KOPT-K1 (cell line): ENCODE data around the gene RAB35.

ENCODE experiments used
- H3K27ac ChIP-seq: fragments of 200-600 bp; sonication (generic); 2 replicates; pipeline ENCODE4 v1.5.1; 2016; ENCODE audit warnings: antibody characterized with exemption, mild to moderate bottlenecking, low read depth, low read length; ENCODE audit not compliant: poor library complexity, severe bottlenecking
- H3K36me3 ChIP-seq: fragments of 200-600 bp; sonication (generic); 2 replicates; pipeline ENCODE4 v1.5.1; 2017; ENCODE audit warnings: antibody characterized with exemption, mild to moderate bottlenecking, low read length, moderate library complexity; ENCODE audit not compliant: insufficient read depth
- H3K9me3 ChIP-seq: fragments of 200-600 bp; sonication (generic); 2 replicates; pipeline ENCODE4 v1.5.1; 2017; ENCODE audit warnings: antibody characterized with exemption, low read length, mild to moderate bottlenecking; ENCODE audit not compliant: insufficient read depth, poor library complexity, severe bottlenecking

The RAB35 gene

GRCh38 chr12:120101617-120102016, 14.9 kb downstream of the RAB35 start:
- Histone ChIP-seq H3K9me3 (no peaks in the 10 kb centered on the region), H3K36me3 (peaks cover 97% of the 10 kb centered on the region), H3K27ac (no peak overlapping the region)

DNA sequence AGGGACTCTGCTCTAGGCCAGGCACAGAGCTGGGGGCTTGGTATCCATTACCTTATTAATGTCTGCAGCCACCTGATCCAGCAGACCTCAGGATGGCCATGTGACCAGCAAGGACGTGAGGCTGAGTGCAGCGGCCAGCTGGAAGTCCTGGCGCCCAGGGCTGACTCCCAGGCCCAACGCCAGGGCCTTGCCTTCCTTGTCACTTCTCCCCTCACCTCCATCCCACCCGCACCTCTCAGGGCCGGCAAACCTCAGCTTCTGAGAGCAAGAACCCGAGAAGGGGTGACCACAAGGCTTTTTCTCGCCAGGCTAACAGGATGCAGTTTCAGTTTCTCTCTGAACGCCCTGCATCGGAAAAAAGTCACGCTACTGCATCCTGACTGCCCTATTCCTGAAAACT, 15.4 kb downstream of the RAB35 start:
- H3K27ac ChIP-seq: no peak overlapping the region
- H3K9me3 ChIP-seq: no peaks in the 10 kb centered on the region
- H3K36me3 ChIP-seq: peaks cover 97% of the 10 kb centered on the region

DNA sequence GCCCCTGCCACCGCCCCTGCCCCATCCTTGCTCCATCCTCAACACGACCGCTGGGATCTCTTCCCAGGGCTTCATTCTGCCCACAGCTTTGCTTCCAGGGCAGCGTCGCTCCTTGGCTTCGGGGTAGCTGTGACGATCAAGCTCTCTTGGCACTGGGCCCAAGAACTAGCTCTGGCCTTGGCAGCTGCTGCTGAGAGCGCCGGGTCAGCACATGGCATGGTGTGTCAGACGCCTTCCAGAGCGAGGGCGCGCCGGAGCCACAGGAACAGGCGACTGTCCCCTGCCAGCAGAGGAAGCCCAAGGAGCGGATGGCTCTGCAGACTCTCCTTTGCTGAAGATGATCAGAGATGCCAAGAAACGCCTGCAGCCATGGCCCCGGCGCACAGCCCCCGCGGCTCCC, 15.9 kb downstream of the RAB35 start:
- H3K36me3 ChIP-seq: peaks cover 97% of the 10 kb centered on the region
- H3K9me3 ChIP-seq: no peaks in the 10 kb centered on the region
- no peak overlapping the region for H3K27ac ChIP-seq

DNA sequence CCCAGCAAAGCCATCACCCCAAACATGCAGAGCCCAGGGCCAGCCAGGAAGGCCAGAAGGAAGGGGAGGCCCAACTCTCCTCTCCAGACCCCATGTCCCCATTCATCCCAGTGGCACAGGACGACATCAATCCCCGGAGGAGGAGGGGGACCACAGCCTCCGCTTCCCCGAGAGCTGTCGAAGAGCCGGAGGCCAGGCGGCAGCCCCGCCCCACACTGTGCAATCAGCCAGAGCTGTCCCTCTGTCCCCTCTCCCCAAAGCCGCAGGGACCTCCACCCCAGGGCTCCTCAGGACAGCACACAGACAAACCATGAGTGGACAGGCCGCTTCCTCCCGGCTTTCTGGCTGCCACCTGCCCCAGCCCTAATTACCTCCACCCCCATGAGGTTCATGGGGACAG, 16.8 kb downstream of the RAB35 start:
- Histone ChIP-seq H3K9me3 (no peaks in the 10 kb centered on the region), H3K36me3 (peaks cover 98% of the 10 kb centered on the region), H3K27ac (no peak overlapping the region)

DNA sequence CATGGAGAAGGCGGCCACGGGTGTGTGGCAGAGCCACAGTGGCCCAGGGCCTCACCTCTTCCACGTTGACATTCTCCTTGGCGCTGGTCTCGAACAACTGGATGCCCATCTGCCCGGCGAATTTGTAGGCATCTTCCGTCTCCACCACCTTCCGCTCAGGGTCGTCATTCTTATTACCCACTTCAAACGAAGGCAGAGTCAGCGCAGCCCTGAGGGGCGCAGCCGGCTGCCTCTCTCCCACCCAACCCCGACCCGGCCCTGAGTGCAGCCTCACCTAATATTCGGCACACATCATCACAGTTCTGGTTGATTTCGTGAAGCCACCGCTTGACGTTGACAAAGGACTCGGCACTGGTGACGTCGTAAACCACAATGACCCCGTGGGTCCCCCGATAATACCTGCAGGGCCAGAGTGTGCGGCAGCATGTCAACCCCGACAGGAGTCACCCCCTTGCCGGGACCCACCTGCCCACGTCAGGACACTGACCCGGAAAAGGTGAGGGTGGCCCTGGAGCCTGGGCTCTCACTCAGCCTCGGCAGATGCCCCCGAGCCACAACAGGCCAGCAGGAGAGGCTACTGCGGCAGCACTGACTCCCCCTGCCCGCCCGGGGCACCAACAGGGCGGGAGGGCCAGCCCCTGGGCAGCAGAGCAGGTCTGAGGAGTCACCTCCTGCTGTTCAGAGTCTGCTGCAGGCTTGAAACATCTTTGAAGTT, 17.6 kb downstream of the RAB35 start:
- peaks cover 98% of the 10 kb centered on the region for H3K36me3 ChIP-seq
- no peaks in the 10 kb centered on the region for H3K9me3 ChIP-seq
- H3K27ac ChIP-seq: no peak overlapping the region

GRCh38 chr12:120096671-120097202, 19.8 kb downstream of the RAB35 start:
- H3K27ac ChIP-seq: no peak overlapping the region
- H3K9me3 ChIP-seq: no peaks in the 10 kb centered on the region
- H3K36me3 ChIP-seq: peaks cover 98% of the 10 kb centered on the region

DNA sequence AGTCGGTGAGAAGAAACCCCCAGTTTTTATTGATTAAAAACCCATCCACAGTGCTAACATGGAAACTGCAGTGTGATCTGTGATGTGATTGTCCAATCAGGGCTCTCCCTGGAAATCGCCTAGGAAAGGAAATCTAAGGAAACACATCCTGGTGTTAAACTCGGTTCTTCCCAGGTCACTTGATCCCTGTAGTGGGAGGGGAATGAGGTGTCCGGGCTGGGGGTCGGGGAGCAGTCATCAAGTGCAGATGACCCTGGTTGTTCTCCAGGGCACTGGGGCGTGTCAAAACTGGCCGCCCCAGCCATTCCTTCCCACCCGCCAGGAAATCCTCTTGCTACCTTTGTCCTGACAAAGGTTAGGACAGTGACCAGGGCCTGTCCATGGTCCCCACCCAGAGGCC, 20.8 kb downstream of the RAB35 start:
- no peaks in the 10 kb centered on the region for H3K9me3 ChIP-seq
- H3K36me3 ChIP-seq: peaks cover 99% of the 10 kb centered on the region

GRCh38 chr12:120095331-120095730, 21.2 kb downstream of the RAB35 start:
- peaks cover 96% of the 10 kb centered on the region for H3K36me3 ChIP-seq
- no peaks in the 10 kb centered on the region for H3K9me3 ChIP-seq
- no peak overlapping the region for H3K27ac ChIP-seq

More for the DNA sequence above, 20.8 kb downstream of the RAB35 start:
- H3K27ac ChIP-seq: no peak overlapping the region

DNA sequence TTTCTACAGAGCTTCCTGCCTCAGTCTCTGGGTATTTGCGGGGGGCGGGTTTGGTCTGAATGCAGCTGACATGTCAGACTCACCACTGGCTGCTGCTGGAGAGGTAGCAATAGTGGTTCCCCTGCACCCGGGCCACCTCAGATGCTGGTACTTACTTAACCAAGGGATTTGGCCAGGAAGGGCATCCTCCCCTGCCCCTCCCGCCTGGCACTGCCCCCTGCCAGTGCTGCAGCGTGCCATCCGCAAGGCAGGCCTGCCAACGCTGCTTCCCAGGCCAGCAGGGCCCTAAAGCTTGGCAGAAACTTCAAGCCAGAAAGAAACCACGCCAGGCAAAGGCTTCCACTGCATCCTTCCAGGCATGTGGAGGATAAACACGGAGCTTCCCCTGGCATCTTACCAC, 22.1 kb downstream of the RAB35 start:
- Histone ChIP-seq H3K9me3 (no peaks in the 10 kb centered on the region), H3K36me3 (peaks cover 91% of the 10 kb centered on the region), H3K27ac (no peak overlapping the region)

DNA sequence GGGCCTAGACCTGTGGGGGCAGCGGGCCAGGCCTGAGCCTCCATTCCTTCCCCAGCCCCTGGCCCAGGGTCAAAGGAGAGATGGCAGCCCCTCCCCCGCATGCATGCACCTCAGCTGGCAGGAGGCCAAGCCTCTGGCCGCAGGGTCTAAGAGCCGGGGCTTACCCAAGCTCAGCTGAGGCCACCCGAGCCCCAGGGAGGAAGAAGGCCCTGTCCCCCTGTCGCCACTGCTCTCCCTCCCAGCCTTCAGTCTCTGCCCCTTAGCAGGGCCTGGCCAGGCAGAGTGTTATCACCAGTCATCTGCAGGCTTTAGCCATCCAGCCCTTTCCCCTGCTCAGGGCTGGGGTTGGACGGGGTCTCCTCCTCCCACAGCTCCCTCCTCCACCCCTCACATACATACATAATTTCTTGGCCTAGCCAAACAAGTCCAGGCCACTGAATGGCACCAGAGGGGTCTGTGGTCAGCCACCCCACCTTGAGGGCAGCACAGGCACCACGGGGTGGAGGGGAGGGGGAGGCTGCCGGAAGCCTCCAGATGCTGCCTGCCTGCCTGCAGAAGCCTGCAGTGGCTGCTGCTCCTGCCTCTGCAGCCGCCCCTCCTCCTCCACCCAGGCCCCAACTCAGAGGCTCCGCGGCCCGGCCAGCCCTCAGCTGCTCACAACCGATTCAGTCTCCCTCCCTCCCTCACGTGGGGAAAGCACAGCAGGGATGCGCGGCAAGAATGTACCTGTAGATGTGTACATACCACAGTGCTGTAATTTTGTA, 22.8 kb downstream of the RAB35 start:
- H3K27ac ChIP-seq: no peak overlapping the region
- H3K36me3 ChIP-seq: peaks cover 84% of the 10 kb centered on the region
- no peaks in the 10 kb centered on the region for H3K9me3 ChIP-seq

DNA sequence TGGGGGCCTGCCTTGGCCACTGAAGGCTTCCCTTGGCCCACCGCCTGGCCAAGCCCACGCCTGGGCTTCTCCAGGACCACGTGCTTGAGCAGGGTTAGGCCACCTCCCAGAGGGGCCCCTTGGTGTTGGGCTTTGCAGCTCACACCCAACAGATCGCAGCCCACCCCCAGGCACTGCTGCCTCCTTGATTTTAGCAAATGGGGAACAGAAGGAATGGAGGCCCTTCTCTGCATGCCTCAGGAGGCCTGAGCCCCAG, 23.3 kb downstream of the RAB35 start:
- Histone ChIP-seq H3K27ac (no peak overlapping the region), H3K36me3 (peaks cover 79% of the 10 kb centered on the region), H3K9me3 (no peaks in the 10 kb centered on the region)

DNA sequence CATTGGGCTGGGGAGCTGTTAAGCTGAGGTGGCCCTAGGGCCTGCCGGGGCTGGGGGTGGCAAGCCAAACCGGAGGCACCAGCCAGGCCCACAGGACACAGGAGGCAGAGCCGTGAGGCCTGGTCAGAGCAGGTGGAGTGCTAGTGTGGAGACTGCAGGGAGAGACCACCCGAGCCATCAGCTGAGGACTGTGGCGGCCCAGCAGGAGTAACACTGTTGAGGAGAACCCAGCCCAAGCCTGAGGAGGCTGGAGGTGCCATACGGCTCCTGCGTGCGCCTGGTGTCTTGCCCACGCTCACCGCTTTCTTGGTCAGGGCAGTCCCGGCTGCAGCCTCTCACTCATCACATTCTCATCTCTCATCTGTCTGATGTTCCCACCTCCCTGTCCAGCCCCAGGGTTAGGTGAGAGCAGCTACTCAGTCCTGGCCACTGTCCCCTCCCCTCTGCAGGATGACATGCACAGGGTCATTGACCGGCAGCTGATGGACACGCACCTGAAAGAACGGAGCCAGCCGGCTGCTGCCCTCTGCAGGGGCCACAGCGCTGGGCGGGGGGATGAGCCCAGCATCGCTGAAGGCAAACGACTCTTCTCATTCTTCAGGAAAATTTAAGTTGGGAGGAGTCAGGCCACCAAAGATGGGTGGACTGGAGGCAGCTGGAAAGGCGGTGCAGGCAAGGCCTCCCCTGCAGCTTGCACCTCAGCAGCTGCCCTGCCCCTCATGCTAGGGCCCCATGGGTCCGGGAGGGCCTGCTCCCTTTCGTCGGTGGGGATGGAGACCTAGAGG, 23.8 kb downstream of the RAB35 start:
- Histone ChIP-seq H3K27ac (no peak overlapping the region), H3K9me3 (no peaks in the 10 kb centered on the region), H3K36me3 (peaks cover 74% of the 10 kb centered on the region)

- Histone ChIP-seq H3K27ac (no peak overlapping the region), H3K36me3 (peaks cover 63% of the 10 kb centered on the region), H3K9me3 (no peaks in the 10 kb centered on the region)
Measured at GRCh38 chr12:120091371-120092090, 25.0 kb downstream of the RAB35 start.

GRCh38 chr12:120090626-120091295, 25.8 kb downstream of the RAB35 start:
- Histone ChIP-seq H3K36me3 (peaks cover 55% of the 10 kb centered on the region), H3K27ac (no peak overlapping the region), H3K9me3 (no peaks in the 10 kb centered on the region)
